GM21360 (cell line): ENCODE data around the gene GID4.

Experiments
- ATAC-seq: cut with Tn5 transposase; IDR thresholded peaks from one replicate; pipeline ENCODE4 v1.9.1; 2021; ENCODE audit warnings: mild to moderate bottlenecking, moderate library complexity; ENCODE audit not compliant: unreplicated experiment

Gene GID4

DNA sequence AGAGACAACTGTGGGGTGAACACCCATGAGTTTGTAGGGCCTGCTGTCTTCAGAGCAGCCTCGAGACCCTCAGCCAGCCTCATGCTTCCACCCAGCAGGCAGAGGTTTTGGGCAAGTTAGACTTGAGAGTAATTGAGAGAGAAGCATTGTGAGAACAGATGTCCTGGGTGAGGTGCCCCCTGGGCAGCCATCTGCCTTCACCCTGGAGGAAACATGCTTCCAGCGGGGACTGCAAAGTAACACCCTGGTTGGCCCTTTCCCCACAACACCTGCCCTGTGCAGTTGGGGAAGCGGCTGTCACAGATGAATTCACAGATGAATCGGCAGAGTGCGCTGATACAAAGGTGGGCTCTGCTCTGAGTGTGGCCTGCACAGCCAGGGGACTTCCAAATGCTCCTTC, 23.6 kb upstream of the GID4 start:
- no peak for ATAC-seq

DNA sequence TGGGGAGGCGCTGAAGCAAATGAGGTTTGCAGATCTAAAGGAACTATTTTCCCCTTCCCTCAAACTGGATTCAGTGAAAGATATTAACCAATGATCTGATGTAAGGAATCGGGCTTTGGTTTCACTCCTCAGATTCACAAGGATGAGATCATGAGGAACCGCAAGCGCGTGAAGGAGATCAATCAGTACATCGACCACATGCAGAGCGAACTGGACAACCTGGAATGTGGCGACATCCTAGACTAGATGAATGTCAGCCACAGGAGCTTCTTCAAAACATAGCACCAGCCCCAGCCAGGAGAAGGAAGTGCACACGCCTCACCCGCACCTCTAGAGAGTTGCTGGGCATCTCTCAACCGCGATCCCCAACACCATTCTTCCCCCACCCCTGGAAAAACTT, 22.8 kb upstream of the GID4 start:
- no peak for ATAC-seq

DNA sequence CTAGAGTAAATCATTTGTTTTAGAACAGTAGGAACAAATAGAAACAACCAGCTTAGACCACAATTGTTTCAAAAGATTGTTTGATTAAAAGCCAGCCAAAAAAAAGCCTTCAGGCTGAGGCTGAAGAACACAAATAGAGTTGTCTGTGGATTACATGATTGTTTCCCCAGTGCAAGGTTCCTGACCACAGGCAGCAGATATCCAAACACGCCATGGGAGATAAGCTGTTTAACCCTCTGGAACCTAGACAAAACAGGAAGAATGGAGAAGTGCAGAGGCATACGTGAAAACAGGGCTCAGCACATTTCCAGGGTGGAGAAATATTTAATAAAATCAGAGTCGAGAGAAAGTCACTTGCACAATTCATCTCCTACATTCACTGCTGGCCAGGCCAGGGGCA, 21.2 kb upstream of the GID4 start:
- no peak for ATAC-seq

DNA sequence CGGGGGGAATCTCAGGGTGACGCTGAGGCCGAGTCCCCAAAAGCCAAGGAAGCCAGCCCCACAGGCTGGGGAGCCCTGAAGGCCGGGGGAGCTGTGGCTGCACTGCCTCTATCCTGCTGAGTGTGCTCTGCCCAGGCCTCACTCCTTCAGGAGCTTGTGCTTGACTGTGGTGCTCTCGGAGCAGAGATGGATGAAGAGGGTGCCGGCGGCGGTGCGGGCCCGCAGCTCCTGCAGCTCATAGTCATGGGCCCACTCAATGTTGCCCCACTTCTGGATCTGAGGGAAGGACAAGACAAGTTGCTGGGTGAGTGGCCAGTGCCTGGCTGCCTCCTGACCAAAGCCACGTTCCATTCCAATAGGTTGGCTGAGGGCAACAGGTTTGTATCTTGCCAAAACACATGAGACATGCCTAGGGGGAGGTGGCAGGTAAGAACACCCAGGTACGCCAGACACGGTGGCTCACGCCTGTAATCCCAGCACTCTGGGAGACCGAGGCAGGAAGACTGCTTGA, 20.7 kb upstream of the GID4 start:
- no peak for ATAC-seq

DNA sequence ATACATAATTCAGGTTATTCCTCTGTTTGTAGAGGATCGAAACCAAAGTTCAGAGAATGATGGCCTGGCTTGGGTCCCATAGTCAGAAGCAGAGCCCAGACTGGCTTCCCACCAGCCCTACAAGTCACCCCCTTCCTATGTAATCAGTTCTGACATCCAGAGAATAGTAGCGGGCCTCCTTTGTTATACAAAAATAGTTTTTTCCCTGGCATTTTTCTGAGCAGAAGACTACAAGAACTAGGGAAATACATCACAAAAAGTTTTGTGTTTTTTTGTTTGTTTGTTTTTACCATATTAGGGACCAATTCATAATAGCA, 19.4 kb upstream of the GID4 start:
- no peak for ATAC-seq

DNA sequence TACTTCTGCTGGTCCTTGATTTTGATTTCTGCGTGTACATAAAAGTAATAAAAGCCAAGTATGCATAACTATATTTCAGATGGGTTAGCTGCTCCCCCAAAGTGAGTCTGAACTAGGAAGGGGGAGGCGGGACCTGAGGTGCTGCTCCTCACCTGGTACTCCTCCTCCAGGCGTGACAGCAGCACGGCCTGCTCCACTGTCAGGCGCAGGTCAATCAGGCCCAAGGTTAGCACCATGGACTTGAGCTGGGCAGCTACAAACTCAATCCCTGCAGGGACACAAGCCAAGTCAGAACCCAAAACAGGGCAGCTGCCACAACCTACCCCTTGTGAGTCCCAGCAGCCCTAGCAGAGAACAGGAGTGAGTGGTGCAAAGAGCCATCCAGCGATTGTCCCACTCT, 18.2 kb upstream of the GID4 start:
- ATAC-seq, result no peak

DNA sequence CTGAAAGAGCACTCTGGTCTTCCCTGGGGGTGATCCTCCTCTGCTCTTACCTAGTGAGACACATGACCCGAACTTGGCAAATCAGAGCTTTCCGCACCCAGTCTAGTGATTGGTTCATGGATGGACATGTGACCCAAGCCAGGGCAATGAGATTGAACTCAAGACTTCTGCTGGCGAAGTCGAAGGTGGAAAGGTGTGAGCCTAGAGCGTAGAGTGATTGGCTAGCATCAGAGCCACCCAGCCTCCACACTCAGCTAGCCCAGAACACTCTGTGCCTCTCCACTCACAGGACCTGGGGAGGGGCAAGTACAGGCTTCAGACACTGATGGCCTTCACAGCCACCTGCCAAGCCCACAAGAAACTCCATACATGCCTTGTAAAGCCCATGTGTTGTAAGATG, 17.8 kb upstream of the GID4 start:
- no peak for ATAC-seq

DNA sequence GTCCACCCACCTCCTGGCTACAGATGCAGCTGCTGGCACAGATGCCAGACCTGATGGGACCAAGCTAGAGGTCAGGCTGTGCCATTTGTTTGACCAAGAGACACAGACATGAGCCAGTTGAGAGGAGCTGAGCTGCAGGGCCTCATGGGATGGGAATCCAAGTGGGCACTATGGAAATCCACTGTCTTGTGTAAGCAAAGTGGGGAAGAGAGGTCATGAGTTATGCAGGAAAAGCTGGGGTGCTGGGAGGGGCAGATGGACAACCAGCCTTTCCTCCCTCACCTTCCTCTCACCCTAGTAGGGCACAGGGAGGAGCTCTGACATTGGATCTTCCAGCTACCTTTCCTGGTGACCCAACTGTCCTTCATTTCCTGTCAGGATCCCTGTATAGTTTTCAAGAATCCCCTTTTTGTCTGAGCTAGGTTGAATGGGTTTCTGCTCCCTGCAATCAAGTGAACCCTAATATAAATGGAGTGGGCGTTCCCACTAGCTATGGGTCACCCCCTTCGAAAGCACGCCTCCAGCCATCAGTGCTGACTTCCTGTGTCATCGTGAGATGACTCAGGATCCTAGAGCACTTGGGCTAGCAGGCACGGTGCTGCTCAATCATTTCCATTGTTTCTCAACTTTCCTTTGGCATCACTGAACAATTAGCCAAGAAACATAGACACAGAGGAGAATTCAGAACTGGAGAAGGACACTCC, 13.8 kb upstream of the GID4 start:
- ATAC-seq, result no peak

DNA sequence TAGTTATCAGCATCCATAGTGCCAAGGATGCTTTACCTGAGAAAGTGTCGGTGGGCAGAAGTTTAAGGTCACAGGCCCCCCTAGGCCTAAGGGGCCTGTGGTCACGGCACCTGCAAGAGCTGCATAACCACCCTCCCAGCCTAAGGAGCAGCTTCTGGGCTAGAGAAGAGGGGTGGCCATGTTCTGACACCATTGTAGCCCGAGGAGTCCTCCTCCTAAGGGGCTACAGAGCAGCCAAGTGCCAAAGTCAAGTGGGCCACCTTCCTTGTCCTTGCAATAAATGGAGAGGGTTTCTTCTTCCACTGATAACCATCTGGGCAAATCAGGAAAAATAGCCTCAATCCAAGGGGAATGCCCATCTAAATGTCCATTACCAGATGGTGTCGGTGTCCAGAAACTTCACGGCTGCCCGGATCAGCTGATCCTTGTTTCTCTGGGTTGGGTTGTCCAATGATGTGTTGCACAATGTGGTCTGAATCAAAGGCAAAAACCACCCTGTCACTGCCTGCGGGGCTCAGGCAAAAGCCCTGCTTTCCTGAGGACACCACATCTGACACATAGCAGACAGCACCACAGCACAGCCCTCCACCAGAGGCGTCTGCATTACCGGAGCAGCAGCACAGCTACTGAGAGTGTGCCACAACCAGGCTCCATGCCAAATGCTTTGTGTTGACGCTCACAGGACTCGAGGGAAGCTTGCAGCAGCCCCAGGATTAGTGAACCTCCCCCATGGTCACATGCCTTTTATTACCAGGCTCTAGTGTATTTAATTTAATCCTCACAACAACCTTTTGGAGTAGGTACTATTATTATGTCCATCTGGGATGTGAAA, 13.0 kb upstream of the GID4 start:
- ATAC-seq, result no peak

DNA sequence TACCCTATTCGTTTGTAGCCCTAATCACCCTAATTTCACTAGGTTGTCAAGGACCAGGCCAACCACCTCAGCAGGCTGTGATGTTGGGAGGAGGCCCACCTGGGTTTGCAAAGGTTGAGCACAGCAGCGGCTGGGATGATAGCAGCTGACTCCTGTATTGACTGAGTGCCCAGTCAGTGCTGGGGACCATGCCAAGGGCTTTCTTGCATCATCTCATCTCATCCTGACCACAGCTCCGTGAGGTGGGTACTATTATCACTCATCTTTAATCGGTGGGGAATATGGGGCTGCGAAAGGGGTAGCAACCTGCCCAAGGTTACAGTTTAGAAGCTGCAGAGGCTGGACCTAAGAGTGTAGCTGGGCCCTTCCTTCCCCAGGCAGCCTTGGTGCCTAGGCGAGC, 11.9 kb upstream of the GID4 start:
- no peak for ATAC-seq

DNA sequence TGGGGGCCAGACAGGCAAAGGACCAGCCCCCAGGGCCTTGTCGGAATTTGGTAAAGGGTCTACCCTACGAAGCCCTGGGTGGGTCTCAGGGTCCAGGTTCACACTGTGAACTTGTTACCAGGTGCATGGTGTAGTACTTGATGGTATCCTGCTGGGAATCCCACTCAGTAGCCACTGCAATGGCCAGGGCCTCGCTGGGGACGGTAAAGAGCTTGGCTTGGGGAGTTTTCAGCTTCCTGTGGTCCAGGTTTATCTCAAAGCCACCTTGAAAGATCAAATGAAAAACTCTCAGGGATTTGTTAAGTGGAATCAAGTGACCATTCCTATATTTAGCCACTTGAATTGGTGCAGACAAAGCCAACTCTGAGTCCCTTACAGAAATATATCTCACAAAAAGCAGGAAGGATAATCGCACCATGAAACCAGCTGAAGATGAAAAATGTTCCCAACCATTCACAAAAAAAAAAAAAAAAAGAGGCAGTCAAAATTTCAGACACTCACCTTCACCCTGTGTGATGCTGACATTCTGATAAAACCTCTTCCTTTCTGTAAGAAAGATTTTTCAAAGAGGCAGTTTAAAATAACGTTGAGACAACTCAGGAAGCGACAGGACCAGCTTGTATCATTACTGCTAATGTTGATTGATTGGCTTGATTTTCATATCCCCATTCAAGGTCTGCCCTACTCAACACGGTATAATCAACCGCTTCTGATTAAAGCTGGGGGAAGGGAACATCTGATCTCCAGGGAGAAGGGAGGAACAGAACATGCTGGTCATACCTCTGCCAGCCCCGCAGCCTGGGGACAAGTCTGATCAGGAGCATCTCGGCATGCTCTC, 10.9 kb upstream of the GID4 start:
- no peak for ATAC-seq

DNA sequence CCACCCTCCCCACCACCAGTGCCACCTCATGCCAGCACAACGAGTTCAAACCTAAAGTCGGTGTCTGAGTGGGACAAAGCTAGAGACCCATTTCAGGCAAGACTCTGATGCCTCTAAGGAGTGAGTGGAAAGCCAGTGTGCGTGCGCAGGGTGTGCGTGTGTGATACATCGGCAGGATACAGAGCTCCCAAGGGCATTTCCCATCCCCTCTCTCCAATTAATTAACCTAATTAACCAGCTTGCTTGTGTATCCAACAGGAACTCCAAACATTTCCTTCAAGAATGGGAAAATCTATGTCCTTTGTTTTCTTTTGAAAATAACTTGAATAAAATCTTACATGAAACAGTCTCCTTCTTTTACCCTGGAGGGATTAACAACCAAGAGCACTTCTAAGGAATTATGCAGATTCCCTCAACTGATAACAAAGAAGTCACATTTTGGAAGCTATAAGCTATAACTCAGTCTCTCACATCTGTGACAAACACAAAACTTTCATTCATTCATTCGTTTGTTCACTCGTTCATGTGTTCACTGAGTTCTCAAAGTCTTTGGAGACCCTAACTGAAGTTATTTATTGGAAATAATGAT, 10.2 kb upstream of the GID4 start:
- no peak for ATAC-seq

DNA sequence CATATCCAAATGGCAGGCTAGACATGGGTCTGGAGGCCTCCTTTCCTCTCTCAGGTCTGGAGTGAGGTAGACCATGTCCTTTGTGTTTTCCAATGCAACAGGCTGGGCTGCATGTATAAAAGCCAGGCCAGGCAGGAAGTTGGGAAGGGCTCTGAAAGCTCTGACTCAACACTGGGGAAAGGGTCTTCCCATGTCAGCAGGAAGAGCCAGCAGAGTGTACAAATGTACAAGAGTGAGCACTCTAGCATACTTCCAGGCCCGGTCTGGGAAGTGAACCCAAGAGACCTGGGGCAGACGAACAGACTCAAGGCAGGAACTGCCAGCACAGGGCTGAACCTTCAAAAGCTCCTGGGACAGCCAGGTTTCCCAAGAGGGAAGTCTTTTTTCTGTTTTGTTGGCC, 7.3 kb upstream of the GID4 start:
- no peak for ATAC-seq

DNA sequence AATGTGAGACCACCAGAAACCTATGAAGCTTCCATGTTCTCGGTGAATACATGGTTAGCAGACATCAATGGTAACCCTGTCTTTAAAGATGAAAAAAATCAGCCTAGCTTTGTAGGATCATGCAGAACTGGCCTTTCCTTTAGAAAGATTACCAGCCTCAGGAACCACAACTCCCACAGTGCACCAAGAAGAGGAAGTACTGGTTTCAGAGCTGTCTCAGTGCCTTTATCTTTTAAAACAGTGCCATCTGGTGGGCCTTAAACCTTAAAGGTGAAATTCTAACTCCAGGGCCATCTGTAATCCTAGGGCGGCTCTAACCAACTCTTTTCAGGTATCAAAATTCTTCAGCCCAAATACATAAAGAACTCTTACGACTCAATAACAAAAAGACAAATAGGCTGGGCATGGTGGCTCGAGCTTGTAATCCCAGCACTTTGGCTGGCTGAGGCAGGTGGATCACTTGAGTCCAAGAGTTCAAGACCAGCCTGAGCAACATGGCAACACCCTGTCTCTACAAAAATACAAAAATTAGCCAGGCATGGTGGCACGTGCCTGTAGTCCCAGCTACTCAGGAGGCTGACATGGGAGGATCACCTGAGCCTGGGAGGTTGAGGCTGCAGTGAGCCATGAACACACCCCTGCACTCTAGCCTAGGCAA, 5.6 kb upstream of the GID4 start:
- ATAC-seq, result peak; percentile 58

DNA sequence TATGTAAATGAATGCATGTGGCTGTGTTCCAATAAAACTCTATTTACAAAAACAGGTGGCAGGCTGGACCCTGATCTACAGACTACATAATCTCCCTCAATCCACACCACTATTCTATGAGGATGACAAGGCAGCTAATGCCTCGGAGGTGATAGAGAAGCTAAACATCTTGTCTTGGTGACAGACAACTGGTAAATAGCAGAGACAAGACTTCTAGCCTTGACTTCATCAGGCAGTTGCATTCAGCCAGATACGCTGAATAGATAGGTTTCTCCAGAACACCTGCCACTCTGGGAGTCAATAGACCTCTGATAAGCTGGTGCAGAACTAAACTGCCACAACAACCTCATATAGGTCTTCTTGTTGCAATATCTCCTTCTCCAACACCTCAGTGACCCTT, 3.5 kb upstream of the GID4 start:
- no peak for ATAC-seq

DNA sequence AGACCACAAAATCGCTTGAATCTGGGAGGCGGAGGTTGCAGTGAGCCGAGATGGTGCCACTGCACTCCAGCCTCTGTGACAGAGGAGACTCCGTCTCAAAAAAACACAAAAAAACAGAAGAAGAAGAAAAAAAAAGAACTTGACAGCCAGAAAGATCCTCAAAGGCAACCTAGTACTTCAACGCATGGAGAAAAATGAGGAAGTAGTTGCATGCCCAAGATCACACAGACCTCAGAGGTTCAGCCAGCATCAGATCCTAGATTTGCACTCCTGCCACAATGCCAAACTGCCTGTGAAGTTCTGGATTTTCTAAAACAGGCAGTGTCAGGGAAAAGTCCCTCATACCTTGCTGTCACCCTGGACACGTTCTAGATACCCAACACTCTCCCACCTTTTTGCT, 1.7 kb upstream of the GID4 start:
- no peak for ATAC-seq

DNA sequence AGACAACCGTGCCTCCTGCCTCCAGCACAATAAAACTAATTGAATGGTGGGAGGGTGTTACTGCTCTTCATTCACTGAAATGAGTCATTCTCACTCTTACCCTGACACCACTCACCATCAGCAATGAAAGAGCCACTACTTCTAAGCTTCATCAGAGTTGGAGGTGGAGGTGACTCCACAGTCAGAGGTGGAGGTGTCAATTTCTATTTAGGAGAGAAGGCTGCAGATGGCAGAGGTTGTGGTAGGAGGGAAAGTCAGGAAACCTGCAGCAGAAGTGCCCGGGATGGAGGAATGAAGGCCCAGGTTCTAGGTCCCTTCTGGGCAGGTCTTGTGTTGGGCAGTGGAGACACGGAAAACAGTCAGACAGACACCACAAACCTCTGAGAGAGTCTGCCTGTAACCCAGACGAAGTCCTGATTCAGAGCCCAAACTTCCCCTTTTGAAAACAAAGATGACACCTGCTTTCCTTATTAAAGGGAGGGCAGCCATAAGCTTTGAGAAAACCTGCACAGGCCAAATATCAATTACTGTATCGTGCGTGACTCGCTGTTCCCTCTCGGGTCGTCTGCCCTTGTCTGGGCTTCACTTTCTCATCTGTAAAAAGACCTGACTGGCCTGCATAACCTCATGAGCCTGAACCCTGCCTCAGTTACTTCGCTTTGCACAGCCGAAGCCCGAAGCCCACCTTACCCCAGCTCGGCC, 908 bp upstream of the GID4 start:
- ATAC-seq, result no peak

DNA sequence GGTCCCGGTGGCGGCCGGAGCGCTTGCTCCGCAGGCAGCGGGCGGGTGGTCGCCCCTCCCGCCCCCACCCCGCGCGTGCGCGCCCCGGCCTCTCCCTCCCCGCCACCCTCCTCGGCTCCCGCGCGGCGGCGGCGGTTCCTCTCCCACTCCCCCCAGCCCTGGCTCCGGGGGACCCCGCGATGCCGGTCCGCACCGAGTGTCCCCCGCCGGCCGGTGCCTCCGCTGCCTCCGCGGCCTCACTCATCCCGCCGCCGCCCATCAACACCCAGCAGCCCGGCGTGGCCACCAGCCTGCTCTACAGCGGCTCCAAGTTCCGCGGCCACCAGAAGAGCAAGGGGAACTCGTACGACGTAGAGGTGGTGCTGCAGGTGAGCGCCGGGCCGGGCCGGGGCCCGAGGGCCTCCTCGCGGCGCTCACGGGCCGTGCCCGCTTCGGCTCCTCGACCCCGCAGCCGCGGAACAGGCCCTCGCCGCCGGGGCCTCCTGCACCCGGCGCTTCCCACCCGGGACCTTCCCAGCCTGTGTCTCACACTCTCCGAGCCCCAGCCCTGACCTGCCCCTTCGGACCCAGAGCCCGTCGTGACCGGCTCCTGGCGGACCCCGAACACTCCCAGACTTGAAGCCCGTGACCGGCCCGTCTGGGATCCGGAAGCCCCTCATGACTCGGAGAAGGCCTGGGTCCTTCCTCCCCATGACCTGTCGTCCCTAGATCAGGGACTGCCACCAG, 490 bp downstream of the GID4 start:
- peak; percentile 9 for ATAC-seq

DNA sequence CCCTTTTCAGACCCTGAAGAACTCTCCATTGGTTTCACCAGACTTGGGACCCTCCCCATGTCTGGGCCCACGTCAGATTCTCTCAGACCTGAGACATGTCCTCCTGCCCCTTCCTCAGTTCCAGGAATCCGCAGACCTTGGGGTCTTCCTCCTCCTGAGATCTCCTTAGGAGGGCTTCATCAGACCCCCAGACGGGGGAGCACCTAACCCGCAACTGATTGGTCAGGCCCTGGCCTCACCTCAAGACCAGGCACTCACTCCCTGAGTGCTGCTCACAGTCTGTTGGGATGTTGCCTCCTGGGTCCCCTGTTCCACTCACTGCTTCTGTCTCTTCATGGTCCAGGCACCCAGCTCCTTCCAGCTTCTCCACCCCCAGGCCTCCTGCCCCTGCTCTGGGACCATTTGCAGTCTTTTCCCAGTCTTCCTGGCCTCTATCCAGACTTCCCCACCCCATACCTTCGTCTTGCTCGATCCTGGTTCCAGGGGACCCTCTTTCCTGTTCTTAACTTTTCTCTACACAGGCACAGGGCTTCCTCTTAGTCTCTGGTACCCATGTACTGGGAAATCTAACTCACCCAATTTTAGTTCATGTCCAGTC, 1.2 kb downstream of the GID4 start:
- no peak for ATAC-seq
